Spleen (tissue), 11 donors: ENCODE data around the gene GYS1. TPM values are rescaled to one million over a fixed set of nuclear protein-coding genes. Genes with fewer than 3 reads are reported as not detected.

Experiments used
- DNase-seq: peaks from one replicate; pipeline ENCODE4 v3.0.0-alpha.2; 2020
- H3K27ac ChIP-seq, 8 donors: fragments of 200-600 bp; sonication (generic) in 7 of 8; 1 replicate in 4 of 8; 2 replicates in 4 of 8; pipeline versions ENCODE4 v1.5.0 to v1.8.0; 2016 to 2021; ENCODE audit warnings: inconsistent platforms in 4 of 8, mild to moderate bottlenecking in 4 of 8, moderate library complexity in 1 of 8
- H3K27me3 ChIP-seq, 7 donors: fragments of 200-600 bp; sonication (generic) in 6 of 7; replicated peaks in 1 of 7; 1 replicate in 4 of 7; 2 replicates in 3 of 7; pipeline versions ENCODE4 v1.5.0 to v1.8.0; 2016 to 2021; ENCODE audit warnings: inconsistent platforms in 3 of 7, mild to moderate bottlenecking in 1 of 7
- H3K36me3 ChIP-seq, 6 donors: fragments of 200-600 bp; sonication (generic) in 5 of 6; 1 replicate in 4 of 6; 2 replicates in 2 of 6; pipeline versions ENCODE4 v1.5.0 to v1.8.0; 2016 to 2021; ENCODE audit warnings: inconsistent platforms in 2 of 6
- H3K4me1 ChIP-seq, 6 donors: fragments of 200-600 bp; sonication (generic) in 5 of 6; 1 replicate in 3 of 6; 2 replicates in 3 of 6; pipeline versions ENCODE4 v1.5.0 to v1.8.0; 2016 to 2021; ENCODE audit warnings: inconsistent platforms in 3 of 6
- H3K4me3 ChIP-seq, 8 donors: fragments of 200-600 bp; sonication (generic) in 7 of 8; 1 replicate in 4 of 8; 2 replicates in 4 of 8; pipeline versions ENCODE4 v1.5.0 to v1.8.0; 2016 to 2021; ENCODE audit warnings: inconsistent platforms in 4 of 8, mild to moderate bottlenecking in 4 of 8, moderate library complexity in 2 of 8
- H3K9me3 ChIP-seq, 8 donors: fragments of 200-600 bp; sonication (generic) in 7 of 8; 1 replicate in 4 of 8; 2 replicates in 4 of 8; pipeline versions ENCODE4 v1.5.0 to v1.8.0; 2016 to 2021; ENCODE audit warnings: inconsistent platforms in 4 of 8
- CTCF ChIP-seq, 11 experiments: fragments of 200-600 bp in 7 of 11; fragments of 450-650 bp in 4 of 11; sonication (generic) in 4 of 11; IDR thresholded peaks in 8 of 11; conservative IDR thresholded peaks in 3 of 11; 1 replicate in 7 of 11; 2 replicates in 4 of 11; pipeline versions ENCODE4 v1.4.0 to v1.8.0; 2016 to 2021; ENCODE audit warnings: antibody characterized with exemption in 11 of 11, inconsistent platforms in 4 of 11, mild to moderate bottlenecking in 1 of 11
- POLR2A ChIP-seq, 3 donors: fragments of 450-650 bp; IDR thresholded peaks; one replicate each; pipeline ENCODE4 v1.5.1; 2017; ENCODE audit warnings: antibody characterized with exemption in 3 of 3, mild to moderate bottlenecking in 1 of 3
- POLR2AphosphoS5 ChIP-seq, 3 donors: sonication (generic); formaldehyde crosslinking; IDR thresholded peaks; one replicate each; pipeline ENCODE4 v1.5.1; 2017; ENCODE audit warnings: antibody characterized with exemption in 3 of 3
- WGBS, 5 donors: extraction: QIAGEN DNeasy Blood & Tissue Kit in 3 of 5; methylation state at CpG; one replicate each; pipeline versions ENCODE4 v1.1.5 to v1.1.7; 2013 to 2018; 5-methylcytosine and 5-hydroxymethylcytosine counted together
- intact Hi-C: fragments of 100-400 bp; cut with DNase I; formaldehyde crosslinking; loops from one replicate; pipeline ENCODE4 v1.15.0; 2023; ENCODE audit warnings: low total_unique reads
- polyA plus RNA-seq, 3 donors: library from polyadenylated mRNA; stranded (reverse); fragments of 200-250 nt; gene quantifications; one replicate each; pipeline ENCODE4 v1.2.1, GENCODE V29; 2013
- total RNA-seq, 7 donors: library from RNA; depleted of rRNA in 3 of 7; stranded (reverse); fragments of >200 nt in 3 of 7; fragmentation: NEBNext Ultra II Directional in 4 of 7; extraction: Animal tissue kit (Norgen Biotek cat#: 25700) in 4 of 7; gene quantifications; one replicate each; pipeline versions ENCODE4 v1.1.0 to v1.2.1, GENCODE V29; 2016 to 2021
- donor health status: healthy with polysubstance abuse.
- donor health status: DM: no; HTN: no; CAD: no; lungs with moderate emphysema.
- donor health status: DM: no; HTN: no; CAD: no.
- donor health status: Bipolar disorder and iron deficiency.
- donor health status: healthy.
- donor health status: DM: no; HTN: no; CAD: no.
- donor health status: DM: yes; HTN: yes; CAD: no.

The GYS1 gene
- total and polyA plus RNA-seq, 10 donors: 11.9 to 47.1 (median 30.5) TPM

- Histone ChIP-seq H3K27me3 (no peaks in the 10 kb centered on the region), H3K4me3 (no peak overlapping the region), H3K4me1 (peaks cover 12 to 30% (median 15%) of the 10 kb centered on the region in 6 donors), H3K36me3 (peaks cover 0 to 3% (median under 1%) of the 10 kb centered on the region in 6 donors), H3K9me3 (peaks cover 0 to 18% (median 11%) of the 10 kb centered on the region in 8 donors), H3K27ac (peak overlapping the region; percentile 29 to 81 (median 58))
- DNase-seq: no peak
- intact Hi-C loops: loop anchor here (10.0 kb wide), 1 partner anchor 46 kb away; the partner anchor contains the start of gene NUCB1
- WGBS, 5 donors: 46 to 67% (median 59%) methylated on average over 9 of the region's 9 CpGs
- TF ChIP-seq POLR2AphosphoS5 (IDR thresholded peaks at IDR 0.05) (peak in 1 of 3 donors; percentile 16), CTCF (IDR thresholded peaks at IDR 0.05 in 8 of 11, conservative IDR thresholded peaks at IDR 0.05 in 3 of 11) (no peak), POLR2A (IDR thresholded peaks at IDR 0.05) (no peak)
Observed at GRCh38 chr19:48950830-48951519, 42.1 kb downstream of the GYS1 start.

GRCh38 chr19:48950159-48950558, 43.0 kb downstream of the GYS1 start:
- Histone ChIP-seq H3K4me1 (peaks cover 4 to 21% (median 7%) of the 10 kb centered on the region in 6 donors), H3K27ac (peak overlapping the region in 7 of 8 donors; percentile 48 to 81 (median 60)), H3K9me3 (peaks cover 0 to 18% (median 11%) of the 10 kb centered on the region in 8 donors), H3K27me3 (no peaks in the 10 kb centered on the region), H3K4me3 (no peak overlapping the region), H3K36me3 (no peaks in the 10 kb centered on the region)
- WGBS, 5 donors: 44 to 58% (median 47%) methylated on average over 3 of the region's 3 CpGs
- TF ChIP-seq POLR2AphosphoS5 (IDR thresholded peaks at IDR 0.05) (peak in 1 of 3 donors; percentile 62), CTCF (IDR thresholded peaks at IDR 0.05 in 8 of 11, conservative IDR thresholded peaks at IDR 0.05 in 3 of 11) (no peak), POLR2A (IDR thresholded peaks at IDR 0.05) (no peak)
- intact Hi-C loops: loop anchor here (10.0 kb wide), 1 partner anchor 45 kb away; the partner anchor contains the start of gene NUCB1
- no peak for DNase-seq

- no peaks in the 10 kb centered on the region for H3K27me3 ChIP-seq
- WGBS, 5 donors: 90 to 100% (median 96%) methylated on average over 2 to 3 of the region's 3 CpGs
- no peak for DNase-seq
- no peaks in the 10 kb centered on the region for H3K36me3 ChIP-seq
- intact Hi-C loops: no loop called here
- TF ChIP-seq POLR2AphosphoS5 (IDR thresholded peaks at IDR 0.05) (no peak), CTCF (IDR thresholded peaks at IDR 0.05 in 8 of 11, conservative IDR thresholded peaks at IDR 0.05 in 3 of 11) (no peak)
- peaks cover 0 to 18% (median 11%) of the 10 kb centered on the region in 8 donors for H3K9me3 ChIP-seq
- H3K27ac ChIP-seq: no peak overlapping the region
- no peak overlapping the region for H3K4me3 ChIP-seq
- H3K4me1 ChIP-seq: peaks cover 0 to 19% (median 0%) of the 10 kb centered on the region in 6 donors
Observed at GRCh38 chr19:48947258-48947542, 45.9 kb downstream of the GYS1 start.

GRCh38 chr19:48946463-48947257, 46.4 kb downstream of the GYS1 start:
- no peaks in the 10 kb centered on the region for H3K36me3 ChIP-seq
- TF ChIP-seq POLR2AphosphoS5 (IDR thresholded peaks at IDR 0.05) (no peak), CTCF (IDR thresholded peaks at IDR 0.05 in 8 of 11, conservative IDR thresholded peaks at IDR 0.05 in 3 of 11) (no peak), POLR2A (IDR thresholded peaks at IDR 0.05) (no peak)
- H3K4me1 ChIP-seq: peaks cover 0 to 19% (median 0%) of the 10 kb centered on the region in 6 donors
- DNase-seq: no peak
- no peak overlapping the region for H3K27ac ChIP-seq
- WGBS, 5 donors: 75 to 95% (median 88%) methylated on average over 3 to 9 of the region's 9 CpGs
- H3K9me3 ChIP-seq: peaks cover 0 to 18% (median 11%) of the 10 kb centered on the region in 8 donors
- no peaks in the 10 kb centered on the region for H3K27me3 ChIP-seq
- intact Hi-C loops: no loop called here
- H3K4me3 ChIP-seq: no peak overlapping the region
